Epithelial cell of prostate (primary cell): ENCODE measurements around the gene MYH7.

Source experiments
- DNase-seq: peaks from one replicate; pipeline ENCODE4 v3.0.0-alpha.2; 2011; ENCODE audit warnings: low read depth, low spot score
- H3K27ac ChIP-seq: fragments of 450-650 bp; 2 replicates; pipeline ENCODE4 v1.5.1; 2017; ENCODE audit warnings: mild to moderate bottlenecking

MYH7 gene

GRCh38 chr14:23377573-23378563 is 57.6 kb downstream of the MYH7 start:
- no peak for DNase-seq
- H3K27ac ChIP-seq: no peak overlapping the region

- H3K27ac ChIP-seq: no peak overlapping the region
- DNase-seq: no peak
Observed at GRCh38 chr14:23377198-23377550, 58.3 kb downstream of the MYH7 start.

DNA sequence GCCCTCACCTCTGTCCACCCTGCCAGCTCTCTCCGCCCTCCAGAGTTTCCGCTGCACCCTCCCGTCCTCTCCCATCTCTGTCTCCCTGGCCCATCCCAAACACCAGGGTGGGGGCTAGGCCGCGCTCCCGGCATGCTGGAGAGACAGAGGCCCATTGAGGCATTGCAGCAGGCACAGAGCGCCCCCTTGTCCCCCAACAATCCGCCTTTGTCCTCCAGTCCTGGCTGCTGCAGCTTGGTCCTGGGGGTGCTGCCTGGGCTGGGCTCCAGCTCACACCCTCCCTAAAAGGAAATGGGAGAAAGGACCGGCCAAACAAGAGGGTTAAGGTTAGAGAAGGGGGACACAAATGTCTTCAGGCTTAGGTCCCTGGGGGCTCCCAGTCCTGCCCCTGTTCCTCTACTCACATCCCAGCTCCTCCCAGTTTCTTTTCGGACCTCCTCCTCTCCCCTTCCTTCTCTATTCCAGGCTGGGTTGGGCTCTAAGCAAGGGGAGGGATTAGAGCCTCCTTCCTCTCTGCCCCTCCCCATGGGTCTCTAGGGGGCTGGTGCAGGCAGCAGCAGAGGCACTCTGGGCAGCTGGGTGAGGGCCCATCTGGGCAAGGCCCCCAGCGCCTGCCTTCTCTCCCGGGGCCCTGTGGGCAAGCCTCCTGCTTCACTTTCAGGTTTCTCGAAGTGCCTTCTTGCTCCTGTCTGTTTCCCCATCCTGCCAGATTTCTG is 58.8 kb downstream of the MYH7 start, which contains the start of gene CMTM5:
TSS of gene CMTM5 (plus strand) at position 565 of the 716 bp plus-strand sequence. CDS start 206 bp downstream, outside the sequence.
- no peak for DNase-seq
- H3K27ac ChIP-seq: no peak within 1 kb of the TSS

DNA sequence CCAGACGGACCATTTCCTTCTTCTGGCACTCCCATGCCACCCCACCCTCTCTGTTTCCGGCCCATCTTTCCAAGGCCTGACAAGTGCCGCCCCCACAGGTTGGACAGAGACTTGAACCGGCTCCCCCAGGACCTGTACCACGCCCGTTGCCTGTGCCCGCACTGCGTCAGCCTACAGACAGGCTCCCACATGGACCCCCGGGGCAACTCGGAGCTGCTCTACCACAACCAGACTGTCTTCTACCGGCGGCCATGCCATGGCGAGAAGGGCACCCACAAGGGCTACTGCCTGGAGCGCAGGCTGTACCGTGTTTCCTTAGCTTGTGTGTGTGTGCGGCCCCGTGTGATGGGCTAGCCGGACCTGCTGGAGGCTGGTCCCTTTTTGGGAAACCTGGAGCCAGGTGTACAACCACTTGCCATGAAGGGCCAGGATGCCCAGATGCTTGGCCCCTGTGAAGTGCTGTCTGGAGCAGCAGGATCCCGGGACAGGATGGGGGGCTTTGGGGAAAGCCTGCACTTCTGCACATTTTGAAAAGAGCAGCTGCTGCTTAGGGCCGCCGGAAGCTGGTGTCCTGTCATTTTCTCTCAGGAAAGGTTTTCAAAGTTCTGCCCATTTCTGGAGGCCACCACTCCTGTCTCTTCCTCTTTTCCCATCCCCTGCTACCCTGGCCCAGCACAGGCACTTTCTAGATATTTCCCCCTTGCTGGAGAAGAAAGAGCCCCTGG is 59.8 kb downstream of the MYH7 start:
- H3K27ac ChIP-seq: no peak overlapping the region
- no peak for DNase-seq

DNA sequence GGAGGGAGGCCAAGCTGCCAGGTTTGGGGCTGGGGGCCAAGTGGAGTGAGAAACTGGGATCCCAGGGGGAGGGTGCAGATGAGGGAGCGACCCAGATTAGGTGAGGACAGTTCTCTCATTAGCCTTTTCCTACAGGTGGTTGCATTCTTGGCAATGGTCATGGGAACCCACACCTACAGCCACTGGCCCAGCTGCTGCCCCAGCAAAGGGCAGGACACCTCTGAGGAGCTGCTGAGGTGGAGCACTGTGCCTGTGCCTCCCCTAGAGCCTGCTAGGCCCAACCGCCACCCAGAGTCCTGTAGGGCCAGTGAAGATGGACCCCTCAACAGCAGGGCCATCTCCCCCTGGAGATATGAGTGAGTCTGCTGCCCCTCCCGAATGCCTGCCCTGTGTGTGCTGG is 62.4 kb downstream of the MYH7 start:
- H3K27ac ChIP-seq: no peak overlapping the region
- no peak for DNase-seq

GRCh38 chr14:23372509-23372908 is 63.0 kb downstream of the MYH7 start, which contains the start of gene IL25:
Gene IL25 (plus strand): TSS chr14:23372809.
- no peak within 1 kb of the TSS for H3K27ac ChIP-seq
- no peak for DNase-seq

DNA sequence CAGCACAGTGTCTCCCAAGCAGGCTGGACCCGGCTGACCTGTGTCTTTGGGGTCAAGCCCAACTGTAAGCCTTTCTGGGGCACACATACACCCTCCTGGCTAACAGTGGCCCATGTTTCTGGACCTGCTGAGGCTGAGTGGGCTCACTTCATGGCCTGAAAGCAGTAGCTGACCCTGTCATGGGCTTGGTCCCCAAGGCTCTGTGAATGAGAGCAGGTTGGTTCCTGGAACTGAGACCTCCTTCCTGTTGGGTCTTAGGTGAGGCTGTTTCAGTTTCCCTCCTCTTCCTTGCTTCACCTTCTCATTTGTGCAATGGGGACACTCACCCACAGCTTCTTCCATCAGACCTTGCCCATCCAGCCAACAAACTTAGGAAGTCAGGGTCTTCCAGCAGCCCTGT is 63.6 kb downstream of the MYH7 start:
- DNase-seq: no peak
- no peak overlapping the region for H3K27ac ChIP-seq

GRCh38 chr14:23370221-23370620 is 65.2 kb downstream of the MYH7 start:
- no peak overlapping the region for H3K27ac ChIP-seq
- no peak for DNase-seq

DNA sequence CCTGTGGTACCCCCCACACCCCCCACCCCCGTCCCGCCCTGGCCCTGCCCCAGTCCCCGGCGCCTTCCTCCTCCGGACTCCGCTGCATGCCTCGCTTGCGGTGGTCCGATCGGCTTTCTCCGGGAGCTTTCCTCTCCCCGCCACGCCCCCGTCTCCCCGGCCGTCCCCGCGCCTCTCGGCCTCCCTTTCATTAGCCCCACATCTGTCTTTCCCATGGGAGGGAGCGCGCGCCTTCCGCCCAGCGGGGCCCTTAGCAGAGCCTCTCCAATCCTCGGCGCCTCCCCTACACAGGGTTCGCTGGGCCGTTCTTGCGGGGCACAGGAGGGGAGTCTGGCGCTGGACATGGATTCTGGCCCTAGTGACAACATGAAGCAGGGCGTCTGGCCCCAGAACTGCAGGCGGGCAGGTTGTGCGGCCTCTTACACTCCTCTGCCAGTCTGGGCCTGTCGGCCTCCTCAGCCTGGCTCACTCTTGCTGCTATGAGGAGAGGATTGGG is 69.0 kb downstream of the MYH7 start:
- peak overlapping the region; percentile 76 for H3K27ac ChIP-seq
- DNase-seq: peak; percentile 22

- DNase-seq: no peak
- H3K27ac ChIP-seq: peak overlapping the region; percentile 76
Observed at GRCh38 chr14:23365732-23366425, 69.6 kb downstream of the MYH7 start.

GRCh38 chr14:23365036-23365731 is 70.3 kb downstream of the MYH7 start, which contains the start of gene EFS:
Gene EFS (minus strand): TSS chr14:23365172. CDS start chr14:23365025, 147 bp downstream.
- peak within 1 kb of the TSS; percentile 76 for H3K27ac ChIP-seq
- no peak for DNase-seq

DNA sequence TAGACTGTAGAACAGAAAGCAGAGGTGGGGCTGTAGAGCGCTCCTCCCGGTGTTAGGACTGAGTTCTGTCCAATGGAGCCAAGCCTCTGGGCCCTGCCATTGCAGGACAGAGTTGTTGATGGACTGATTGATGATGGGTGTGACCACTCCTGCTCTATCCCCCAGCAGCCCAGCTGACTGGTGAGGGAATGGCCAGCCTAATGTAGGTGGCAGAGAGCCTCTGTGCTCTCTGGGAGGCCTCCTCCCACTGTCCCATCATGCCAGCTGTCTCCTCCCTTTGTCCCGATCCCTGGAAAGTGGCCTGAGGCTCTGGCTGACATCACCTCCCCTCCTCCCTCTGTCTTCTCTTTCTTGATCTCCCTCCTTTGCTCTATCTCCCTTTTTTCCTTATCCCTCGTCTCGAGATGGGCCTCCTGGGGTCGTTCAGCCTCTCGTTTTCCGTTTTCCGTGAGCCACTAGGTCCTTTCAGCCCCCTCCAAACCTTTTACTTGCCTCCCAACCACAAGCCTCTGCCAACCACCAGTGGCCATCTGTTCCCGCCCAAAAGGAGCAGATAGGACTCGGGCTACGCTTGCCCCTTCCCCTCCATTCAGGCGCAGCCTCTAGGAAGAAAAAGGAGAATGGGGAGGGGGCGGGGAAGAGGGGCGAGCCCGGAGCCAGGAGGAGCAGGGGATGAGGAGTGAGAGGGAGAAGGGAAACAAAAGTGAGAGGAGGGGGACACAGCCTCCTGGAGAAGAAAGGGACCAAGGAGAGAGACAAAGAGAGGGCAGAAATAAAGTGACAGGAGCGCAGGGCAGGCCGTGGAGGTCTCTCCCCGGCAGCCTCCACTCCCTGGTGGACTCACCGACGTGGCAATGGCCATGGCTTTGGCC is 71.1 kb downstream of the MYH7 start:
- no peak for DNase-seq
- H3K27ac ChIP-seq: peak overlapping the region; percentile 76
